ENCODE data around the gene CAPN15.
A peak's percentile ranks its signal among the peaks of the same experiment; 100 is the strongest.

Gene CAPN15

GRCh38 chr16:553601-554296, 26.2 kb downstream of the CAPN15 start:
- ChIA-PET CTCF (interaction anchor here (0.6 kb wide), 1 partner anchor 21 kb away, joined by 3 read pairs; no protein-coding TSS in a partner anchor), POLR2A (ENCODE audit: low non-redundant PET) (no interaction called here)
- DNase-seq (ENCODE audit: low spot score) = no peak
- peak overlapping the region; percentile 99 for H3K27ac ChIP-seq
- TF ChIP-seq CTCF (conservative IDR thresholded peaks at IDR 0.05; ENCODE audit: low read depth) = no peak

- POLR2A ChIA-PET (ENCODE audit: low non-redundant PET) = interaction anchor here (1.3 kb wide), 1 partner anchor 27 kb away, joined by 3 read pairs; the partner anchor contains the start of gene CAPN15
- no peak for DNase-seq (ENCODE audit: low spot score)
- no peak for TF ChIP-seq CTCF (conservative IDR thresholded peaks at IDR 0.05; ENCODE audit: low read depth)
- CTCF ChIA-PET = interaction anchor here (0.6 kb wide), 1 partner anchor 20 kb away, joined by 3 read pairs; no protein-coding TSS in a partner anchor
- peak overlapping the region; percentile 99 for H3K27ac ChIP-seq
Observed at GRCh38 chr16:554297-554621, 26.7 kb downstream of the CAPN15 start.

- POLR2A ChIA-PET (ENCODE audit: low non-redundant PET) = interaction anchor here (1.3 kb wide), 1 partner anchor 27 kb away, joined by 3 read pairs; the partner anchor contains the start of gene CAPN15
- CTCF ChIA-PET = interaction anchor here (0.6 to 0.8 kb wide), 2 partner anchors 24 to 106 kb away, joined by 3 to 4 read pairs; no protein-coding TSS in a partner anchor
Observed at GRCh38 chr16:554640-555365, 27.3 kb downstream of the CAPN15 start.

GRCh38 chr16:555528-556473, 28.3 kb downstream of the CAPN15 start:
- POLR2A ChIA-PET (ENCODE audit: low non-redundant PET) = interaction anchor here (0.6 to 1.3 kb wide), 2 partner anchors 22 to 28 kb away, joined by 3 read pairs; partner anchors contain the start of gene CAPN15
- CTCF ChIA-PET = interaction anchor here (0.5 to 0.8 kb wide), 4 partner anchors 25 to 490 kb away, joined by 3 to 8 read pairs (median 4); no protein-coding TSS in a partner anchor
- TF ChIP-seq CTCF (conservative IDR thresholded peaks at IDR 0.05; ENCODE audit: low read depth) = no peak
- H3K27ac ChIP-seq = peak overlapping the region; percentile 99
- DNase-seq (ENCODE audit: low spot score) = no peak

More at GRCh38 chr16:554640-555365, 27.3 kb downstream of the CAPN15 start:
- peak overlapping the region; percentile 99 for H3K27ac ChIP-seq
- TF ChIP-seq CTCF (conservative IDR thresholded peaks at IDR 0.05; ENCODE audit: low read depth) = no peak
- peak; percentile 72 for DNase-seq (ENCODE audit: low spot score)

GRCh38 chr16:556474-557173, 29.1 kb downstream of the CAPN15 start:
- no peak for DNase-seq (ENCODE audit: low spot score)
- H3K27ac ChIP-seq = peak overlapping the region; percentile 99
- no peak for TF ChIP-seq CTCF (conservative IDR thresholded peaks at IDR 0.05; ENCODE audit: low read depth)
- ChIA-PET POLR2A (ENCODE audit: low non-redundant PET) (interaction anchor here (0.6 kb wide), 1 partner anchor 21 kb away, joined by 3 read pairs; no protein-coding TSS in a partner anchor), CTCF (no interaction called here)
